Peyer's patch (tissue), 4 donors: ENCODE data around the gene NFATC2IP. TPM values are rescaled to one million over a fixed set of nuclear protein-coding genes. Genes with fewer than 3 reads are reported as not detected.

Experiments
- DNase-seq, 3 donors: peaks; one replicate each; pipeline ENCODE4 v3.0.0-alpha.2; 2017 to 2019
- H3K27ac ChIP-seq, 4 donors: fragments of 200-600 bp; sonication (generic); one replicate each; pipeline ENCODE4 v1.5.1; 2016 to 2019
- H3K27me3 ChIP-seq, 2 donors: fragments of 200-600 bp; sonication (generic); one replicate each; pipeline ENCODE4 v1.5.1; 2019
- H3K36me3 ChIP-seq, 3 donors: fragments of 200-600 bp; sonication (generic); one replicate each; pipeline ENCODE4 v1.5.1; 2016 to 2019
- H3K4me1 ChIP-seq, 4 donors: fragments of 200-600 bp; sonication (generic); one replicate each; pipeline ENCODE4 v1.5.1; 2016 to 2019
- H3K4me3 ChIP-seq, 4 donors: fragments of 200-600 bp; sonication (generic); 1 replicate in 3 of 4; 2 replicates in 1 of 4; pipeline ENCODE4 v1.5.1; 2016 to 2019; ENCODE audit warnings: mild to moderate bottlenecking in 1 of 4
- H3K9me3 ChIP-seq, 4 donors: fragments of 200-600 bp; sonication (generic); one replicate each; pipeline ENCODE4 v1.5.1; 2016 to 2019; ENCODE audit warnings: mild to moderate bottlenecking in 1 of 4
- POLR2A ChIP-seq, 2 donors: fragments of 450-650 bp; IDR thresholded peaks; one replicate each; pipeline ENCODE4 v1.5.1; 2017; ENCODE audit warnings: antibody characterized with exemption in 2 of 2, mild to moderate bottlenecking in 2 of 2, moderate library complexity in 2 of 2
- total RNA-seq, 4 donors: library from RNA; depleted of rRNA; stranded (reverse); fragments of >200 nt; gene quantifications; one replicate each; pipeline ENCODE4 v1.1.0, GENCODE V29; 2016
- TF ChIP-seq, protein P1 (sequence below), 6 experiments: fragments of 450-650 bp in 4 of 6; fragments of 200-600 bp in 2 of 6; sonication (generic) in 1 of 6; IDR thresholded peaks; one replicate each; pipeline ENCODE4 v1.5.1; 2017 to 2019; ENCODE audit warnings: antibody characterized with exemption in 6 of 6, mild to moderate bottlenecking in 3 of 6, moderate library complexity in 1 of 6

The NFATC2IP gene
- total RNA-seq, 4 donors from 2014 or later = 53.8 to 86.5 (median 79.6) TPM

DNA sequence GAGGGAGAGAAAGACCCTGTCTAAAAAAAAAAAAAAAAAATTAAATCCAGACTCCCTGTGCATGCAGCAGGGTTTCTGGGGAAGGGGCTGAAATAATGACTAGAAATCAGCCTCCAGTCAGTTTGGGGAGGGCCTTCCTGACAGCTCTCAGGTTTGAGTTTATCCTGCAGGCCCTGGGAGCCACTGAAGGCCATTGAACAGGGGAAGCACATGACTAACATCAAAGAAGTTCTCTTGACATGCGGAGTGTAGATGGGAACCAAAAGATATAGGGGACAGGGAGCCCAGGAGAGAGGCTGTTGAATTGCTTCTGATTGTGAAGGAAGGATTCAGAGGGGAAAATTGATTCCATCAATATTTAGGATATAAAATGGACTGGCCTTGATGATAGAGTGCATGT lies 22.9 kb upstream of the NFATC2IP start:
- no peaks in the 10 kb centered on the region for H3K27me3 ChIP-seq
- no peak overlapping the region for H3K27ac ChIP-seq
- H3K36me3 ChIP-seq = no peaks in the 10 kb centered on the region
- peaks cover 0 to 12% (median 5%) of the 10 kb centered on the region in 4 donors for H3K4me1 ChIP-seq
- no peak for TF ChIP-seq POLR2A (IDR thresholded peaks at IDR 0.05)
- TF ChIP-seq, protein P1, sequence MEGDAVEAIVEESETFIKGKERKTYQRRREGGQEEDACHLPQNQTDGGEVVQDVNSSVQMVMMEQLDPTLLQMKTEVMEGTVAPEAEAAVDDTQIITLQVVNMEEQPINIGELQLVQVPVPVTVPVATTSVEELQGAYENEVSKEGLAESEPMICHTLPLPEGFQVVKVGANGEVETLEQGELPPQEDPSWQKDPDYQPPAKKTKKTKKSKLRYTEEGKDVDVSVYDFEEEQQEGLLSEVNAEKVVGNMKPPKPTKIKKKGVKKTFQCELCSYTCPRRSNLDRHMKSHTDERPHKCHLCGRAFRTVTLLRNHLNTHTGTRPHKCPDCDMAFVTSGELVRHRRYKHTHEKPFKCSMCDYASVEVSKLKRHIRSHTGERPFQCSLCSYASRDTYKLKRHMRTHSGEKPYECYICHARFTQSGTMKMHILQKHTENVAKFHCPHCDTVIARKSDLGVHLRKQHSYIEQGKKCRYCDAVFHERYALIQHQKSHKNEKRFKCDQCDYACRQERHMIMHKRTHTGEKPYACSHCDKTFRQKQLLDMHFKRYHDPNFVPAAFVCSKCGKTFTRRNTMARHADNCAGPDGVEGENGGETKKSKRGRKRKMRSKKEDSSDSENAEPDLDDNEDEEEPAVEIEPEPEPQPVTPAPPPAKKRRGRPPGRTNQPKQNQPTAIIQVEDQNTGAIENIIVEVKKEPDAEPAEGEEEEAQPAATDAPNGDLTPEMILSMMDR (IDR thresholded peaks at IDR 0.05) = no peak
- no peak overlapping the region for H3K4me3 ChIP-seq
- H3K9me3 ChIP-seq = no peaks in the 10 kb centered on the region
- DNase-seq = no peak

DNA sequence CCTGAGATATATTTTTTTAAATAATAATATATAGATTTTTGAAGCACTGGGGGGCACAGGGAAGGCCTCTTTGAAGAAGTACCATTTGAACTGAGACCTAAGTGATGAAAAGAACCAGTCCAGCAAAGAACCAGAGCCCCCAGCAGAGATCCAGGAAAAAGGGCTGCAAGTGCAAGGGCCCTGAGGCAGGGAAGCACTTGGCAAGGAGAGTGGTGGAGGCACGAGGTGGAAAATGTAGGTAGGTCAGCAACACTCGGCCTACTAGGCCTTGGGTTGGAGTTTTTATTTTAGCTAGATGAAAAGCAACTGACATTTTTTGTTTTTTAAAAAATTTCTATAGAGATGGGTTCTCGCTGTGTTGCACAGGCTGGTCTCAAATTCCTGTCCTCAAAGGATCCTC lies 20.5 kb upstream of the NFATC2IP start:
- H3K36me3 ChIP-seq = no peaks in the 10 kb centered on the region
- DNase-seq = no peak
- peaks cover 0 to 8% (median 2%) of the 10 kb centered on the region in 4 donors for H3K4me1 ChIP-seq
- H3K27me3 ChIP-seq = no peaks in the 10 kb centered on the region
- no peaks in the 10 kb centered on the region for H3K9me3 ChIP-seq
- H3K27ac ChIP-seq = peak overlapping the region in 2 of 4 donors; percentile 39 to 82
- TF ChIP-seq, protein P1 (IDR thresholded peaks at IDR 0.05) = no peak
- TF ChIP-seq POLR2A (IDR thresholded peaks at IDR 0.05) = no peak
- no peak overlapping the region for H3K4me3 ChIP-seq

DNA sequence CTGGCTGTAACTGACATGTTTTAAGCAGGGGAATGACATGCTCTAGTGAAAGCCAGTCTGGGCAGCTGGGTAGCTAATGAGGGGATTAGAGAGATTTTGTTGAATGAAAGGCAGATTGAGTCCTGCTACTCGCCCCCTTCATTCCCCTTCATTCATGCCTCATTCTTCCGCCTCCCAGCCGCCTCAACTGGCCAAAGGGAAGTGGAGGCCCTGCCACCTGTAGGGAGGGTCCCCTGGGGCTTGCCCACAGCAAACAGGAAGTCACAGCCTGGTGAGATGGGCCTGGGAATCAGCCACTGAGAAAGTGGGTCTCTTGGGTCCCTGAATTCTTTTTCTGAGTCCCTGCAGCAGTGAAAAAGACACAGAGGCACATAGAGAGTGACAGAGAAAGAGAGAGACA lies 20.1 kb upstream of the NFATC2IP start:
- Histone ChIP-seq H3K4me3 (no peak overlapping the region), H3K4me1 (peaks cover 0 to 8% (median 2%) of the 10 kb centered on the region in 4 donors), H3K27me3 (no peaks in the 10 kb centered on the region), H3K27ac (peak overlapping the region in 2 of 4 donors; percentile 39 to 82), H3K9me3 (no peaks in the 10 kb centered on the region), H3K36me3 (no peaks in the 10 kb centered on the region)
- peak in 2 of 3 donors; percentile 83 to 84 for DNase-seq
- TF ChIP-seq, protein P1 (IDR thresholded peaks at IDR 0.05) = no peak
- no peak for TF ChIP-seq POLR2A (IDR thresholded peaks at IDR 0.05)

DNA sequence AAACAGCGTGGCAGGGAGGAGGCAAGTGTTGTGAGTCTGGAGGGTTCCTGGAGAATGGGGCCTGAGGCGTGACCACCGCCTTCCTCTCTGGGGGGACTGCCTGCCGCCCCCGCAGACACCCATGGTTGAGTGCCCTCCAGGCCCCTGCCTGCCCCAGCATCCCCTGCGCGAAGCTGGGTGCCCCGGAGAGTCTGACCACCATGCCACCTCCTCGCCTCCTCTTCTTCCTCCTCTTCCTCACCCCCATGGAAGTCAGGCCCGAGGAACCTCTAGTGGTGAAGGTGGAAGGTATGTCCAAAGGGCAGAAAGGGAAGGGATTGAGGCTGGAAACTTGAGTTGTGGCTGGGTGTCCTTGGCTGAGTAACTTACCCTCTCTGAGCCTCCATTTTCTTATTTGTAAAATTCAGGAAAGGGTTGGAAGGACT lies 18.9 kb upstream of the NFATC2IP start, which contains the start of gene CD19:
Gene CD19, plus strand, starts transcription at position 171 of the 425 bp plus-strand sequence. Its CDS starts 30 bp downstream, at position 201.
- Histone ChIP-seq H3K36me3 (no peaks in the 10 kb centered on the region), H3K9me3 (no peaks in the 10 kb centered on the region), H3K27me3 (no peaks in the 10 kb centered on the region), H3K4me1 (peaks cover 0 to 11% (median 4%) of the 10 kb centered on the region in 4 donors), H3K27ac (peak within 1 kb of the TSS in 2 of 4 donors; percentile 74 to 82), H3K4me3 (peak within 1 kb of the TSS in 2 of 4 donors; percentile 40 to 51)
- TF ChIP-seq, protein P1 (IDR thresholded peaks at IDR 0.05) = no peak
- TF ChIP-seq POLR2A (IDR thresholded peaks at IDR 0.05) = no peak
- DNase-seq = peak in 2 of 3 donors; percentile 75 to 78

DNA sequence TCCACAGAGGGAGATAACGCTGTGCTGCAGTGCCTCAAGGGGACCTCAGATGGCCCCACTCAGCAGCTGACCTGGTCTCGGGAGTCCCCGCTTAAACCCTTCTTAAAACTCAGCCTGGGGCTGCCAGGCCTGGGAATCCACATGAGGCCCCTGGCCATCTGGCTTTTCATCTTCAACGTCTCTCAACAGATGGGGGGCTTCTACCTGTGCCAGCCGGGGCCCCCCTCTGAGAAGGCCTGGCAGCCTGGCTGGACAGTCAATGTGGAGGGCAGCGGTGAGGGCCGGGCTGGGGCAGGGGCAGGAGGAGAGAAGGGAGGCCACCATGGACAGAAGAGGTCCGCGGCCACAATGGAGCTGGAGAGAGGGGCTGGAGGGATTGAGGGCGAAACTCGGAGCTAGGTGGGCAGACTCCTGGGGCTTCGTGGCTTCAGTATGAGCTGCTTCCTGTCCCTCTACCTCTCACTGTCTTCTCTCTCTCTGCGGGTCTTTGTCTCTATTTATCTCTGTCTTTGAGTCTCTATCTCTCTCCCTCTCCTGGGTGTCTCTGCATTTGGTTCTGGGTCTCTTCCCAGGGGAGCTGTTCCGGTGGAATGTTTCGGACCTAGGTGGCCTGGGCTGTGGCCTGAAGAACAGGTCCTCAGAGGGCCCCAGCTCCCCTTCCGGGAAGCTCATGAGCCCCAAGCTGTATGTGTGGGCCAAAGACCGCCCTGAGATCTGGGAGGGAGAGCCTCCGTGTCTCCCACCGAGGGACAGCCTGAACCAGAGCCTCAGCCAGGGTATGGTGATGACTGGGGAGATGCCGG lies 18.2 kb upstream of the NFATC2IP start:
- no peaks in the 10 kb centered on the region for H3K36me3 ChIP-seq
- H3K27me3 ChIP-seq = no peaks in the 10 kb centered on the region
- TF ChIP-seq, protein P1 (IDR thresholded peaks at IDR 0.05) = no peak
- no peak for TF ChIP-seq POLR2A (IDR thresholded peaks at IDR 0.05)
- peak overlapping the region in 2 of 4 donors; percentile 74 to 82 for H3K27ac ChIP-seq
- no peaks in the 10 kb centered on the region for H3K9me3 ChIP-seq
- peak overlapping the region in 2 of 4 donors; percentile 40 to 51 for H3K4me3 ChIP-seq
- peaks cover 0 to 12% (median 4%) of the 10 kb centered on the region in 4 donors for H3K4me1 ChIP-seq
- DNase-seq = no peak
